Raji (cell line): ENCODE results near the gene IRF9.

Experiments
- POLR2A ChIP-seq: IDR thresholded peaks from 2 replicates; pipeline ENCODE4 v1.6.1; 2011; ENCODE audit warnings: low read depth, low read length, control low read depth; ENCODE audit not compliant: insufficient read depth

IRF9 gene

DNA sequence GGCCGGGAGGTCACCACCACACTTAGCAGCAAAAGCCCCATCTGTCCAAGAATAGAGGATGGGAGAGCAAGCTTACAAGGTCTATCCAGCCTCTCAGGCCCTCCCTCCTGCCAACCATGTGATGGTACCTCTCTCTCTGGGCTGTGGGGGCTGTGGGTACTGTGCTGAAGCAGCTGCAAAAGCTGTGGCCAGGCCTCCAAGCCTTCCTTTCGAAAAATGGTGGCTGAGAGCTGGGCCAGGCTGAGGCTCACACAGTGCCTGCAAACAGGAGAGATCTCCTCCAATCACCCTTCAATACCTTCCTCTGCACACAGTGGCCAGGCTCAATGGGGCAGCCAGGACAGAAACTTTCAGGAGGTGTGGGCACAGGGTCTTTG, 26.5 kb downstream of the IRF9 start:
- no peak for TF ChIP-seq POLR2A

GRCh38 chr14:24188251-24189058, 27.4 kb downstream of the IRF9 start, which contains the start of gene IPO4:
Gene IPO4 (minus strand): TSS chr14:24188816. CDS start chr14:24188787, 29 bp downstream.
- peak; percentile 93 for TF ChIP-seq POLR2A

GRCh38 chr14:24189059-24189375, 28.0 kb downstream of the IRF9 start:
- no peak for TF ChIP-seq POLR2A

- no peak for TF ChIP-seq POLR2A
Measured at GRCh38 chr14:24189460-24189859, 28.4 kb downstream of the IRF9 start.

GRCh38 chr14:24190416-24190815, 29.4 kb downstream of the IRF9 start:
- no peak for TF ChIP-seq POLR2A

GRCh38 chr14:24192933-24193332, 31.9 kb downstream of the IRF9 start:
- TF ChIP-seq POLR2A, result no peak

- no peak for TF ChIP-seq POLR2A
Measured at GRCh38 chr14:24194186-24194872, 33.3 kb downstream of the IRF9 start.

DNA sequence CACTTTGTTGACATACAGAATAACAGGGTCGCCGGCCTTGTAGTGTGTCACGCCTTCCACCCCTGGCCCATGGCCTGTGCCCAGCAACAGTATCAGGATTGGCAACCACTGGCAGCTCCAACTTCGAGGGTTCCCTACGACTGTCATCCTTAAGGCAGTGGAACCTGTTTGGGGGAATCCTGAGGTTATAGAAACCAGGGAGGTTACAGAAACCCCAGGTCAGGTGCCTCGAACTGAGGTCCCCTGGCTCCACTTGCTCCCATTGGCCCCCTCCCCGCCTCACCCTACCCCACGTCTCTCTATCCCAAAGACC, 33.8 kb downstream of the IRF9 start:
- no peak for TF ChIP-seq POLR2A

DNA sequence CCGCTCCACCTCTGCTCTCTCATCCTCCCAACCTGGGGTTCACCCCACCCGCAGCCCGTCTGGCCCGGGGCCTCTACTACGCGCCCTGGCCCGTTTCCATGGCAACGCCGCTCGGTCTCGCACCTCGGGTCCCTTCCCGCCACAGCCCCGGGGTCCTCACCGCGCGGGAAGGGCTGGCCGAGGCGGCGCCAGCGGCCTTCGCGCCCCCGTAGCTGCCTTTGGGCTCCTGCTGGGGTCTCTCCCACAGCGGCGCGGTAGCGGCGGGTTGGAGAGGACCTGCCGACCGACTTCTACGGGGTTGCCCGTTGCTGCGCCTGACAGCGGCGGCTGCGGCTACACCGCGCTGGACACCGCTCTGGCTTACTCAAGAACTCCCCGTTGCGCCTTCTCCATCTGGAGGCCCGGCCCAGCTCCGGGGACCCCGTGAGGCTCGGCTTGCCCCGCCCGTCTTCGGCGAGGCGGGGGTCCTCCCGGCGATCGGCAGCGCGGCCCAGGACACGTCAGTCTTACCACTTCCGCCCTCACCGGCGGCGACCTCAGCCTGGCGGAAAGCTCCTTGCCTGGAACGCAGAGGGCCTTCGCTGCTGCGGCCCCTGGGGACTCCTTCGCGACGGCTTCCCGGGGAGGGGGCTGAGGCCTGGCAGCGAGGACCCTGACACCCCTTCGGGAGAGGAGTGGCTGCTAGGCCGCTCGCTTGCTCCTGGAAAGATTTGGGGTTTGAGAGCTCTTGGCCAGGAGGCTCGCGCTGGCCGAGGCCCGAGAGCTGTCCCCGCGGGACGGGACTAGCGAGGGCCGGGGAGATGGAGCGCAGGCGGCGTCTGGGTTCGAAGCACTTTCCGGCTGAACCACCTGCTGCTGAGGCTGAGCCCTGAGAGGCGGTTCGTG, 34.4 kb downstream of the IRF9 start, which contains the start of gene TM9SF1:
TM9SF1 (minus strand) TSS at position 256 of the 885 bp plus-strand sequence. CDS start 422 bp downstream, outside the sequence.
- TF ChIP-seq POLR2A, result peak; percentile 74

DNA sequence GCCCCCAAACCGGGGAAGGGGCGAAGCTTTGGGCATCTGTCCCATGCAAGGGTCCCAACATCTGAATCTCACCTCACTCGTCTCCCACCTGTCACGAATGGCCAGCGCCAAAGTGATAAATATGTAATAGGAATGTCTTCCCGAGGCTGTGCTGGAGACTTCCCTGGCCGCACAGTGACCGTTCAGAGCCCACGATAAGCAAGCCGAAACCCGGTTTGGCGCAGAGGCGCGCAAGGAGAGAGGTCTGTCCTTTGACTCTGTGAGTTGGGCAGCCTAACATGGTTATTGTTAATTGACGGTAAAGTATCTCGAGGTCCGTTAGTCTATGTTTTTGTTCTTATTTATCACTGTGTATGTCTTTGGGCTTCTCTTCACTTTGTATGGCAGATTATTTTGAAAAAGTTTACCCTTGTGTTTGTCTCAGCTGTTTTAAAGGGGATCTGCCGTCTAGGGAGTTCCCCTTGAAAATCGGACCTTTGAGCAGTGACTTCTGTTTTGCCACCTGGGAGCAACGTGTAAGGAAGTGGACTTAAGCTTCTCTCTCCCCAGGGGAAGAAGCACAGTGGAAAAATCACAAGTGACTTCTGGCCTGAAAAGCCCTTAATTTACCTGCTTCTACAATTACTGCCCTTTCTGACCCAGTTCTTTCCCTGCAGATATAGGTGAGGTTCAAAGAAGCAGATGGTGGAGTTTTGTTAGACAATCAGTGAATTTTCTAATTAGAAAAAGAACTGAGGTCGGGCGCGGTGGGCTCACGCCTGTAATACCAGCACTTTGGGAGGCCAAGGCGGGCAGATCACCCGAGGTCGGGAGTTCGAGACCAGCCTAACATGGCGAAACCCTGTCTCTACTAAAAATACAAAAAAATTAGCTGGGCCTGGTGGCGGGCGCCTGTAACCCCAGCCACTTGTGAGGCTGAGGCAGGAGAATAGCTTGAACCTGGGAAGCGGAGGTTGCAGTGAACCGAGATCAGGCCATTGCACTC, 35.3 kb downstream of the IRF9 start:
- peak; percentile 25; the same call in 1 of the 2 replicates for TF ChIP-seq POLR2A

DNA sequence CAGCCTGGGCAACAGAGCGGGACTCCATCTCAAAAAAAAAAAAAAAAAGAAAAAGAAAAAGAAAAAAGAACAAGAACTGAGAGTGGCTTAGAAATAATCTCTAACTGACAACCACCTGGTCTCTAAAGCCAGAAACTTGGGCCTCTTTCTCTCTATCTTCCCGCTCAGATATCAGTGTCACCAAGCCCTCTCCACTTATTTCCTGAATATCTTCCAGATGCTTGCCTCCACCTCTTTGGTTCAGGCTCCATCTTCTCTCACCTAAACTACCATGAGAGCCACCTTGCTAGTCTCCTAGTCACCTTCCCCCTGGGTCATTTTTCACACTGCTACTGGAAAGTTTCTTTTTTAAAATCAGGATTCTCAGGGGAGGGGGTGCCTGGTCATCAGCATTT, 36.0 kb downstream of the IRF9 start:
- 0 out of 2 replicates have a peak, but pooled peaks have one; percentile 8 for TF ChIP-seq POLR2A

DNA sequence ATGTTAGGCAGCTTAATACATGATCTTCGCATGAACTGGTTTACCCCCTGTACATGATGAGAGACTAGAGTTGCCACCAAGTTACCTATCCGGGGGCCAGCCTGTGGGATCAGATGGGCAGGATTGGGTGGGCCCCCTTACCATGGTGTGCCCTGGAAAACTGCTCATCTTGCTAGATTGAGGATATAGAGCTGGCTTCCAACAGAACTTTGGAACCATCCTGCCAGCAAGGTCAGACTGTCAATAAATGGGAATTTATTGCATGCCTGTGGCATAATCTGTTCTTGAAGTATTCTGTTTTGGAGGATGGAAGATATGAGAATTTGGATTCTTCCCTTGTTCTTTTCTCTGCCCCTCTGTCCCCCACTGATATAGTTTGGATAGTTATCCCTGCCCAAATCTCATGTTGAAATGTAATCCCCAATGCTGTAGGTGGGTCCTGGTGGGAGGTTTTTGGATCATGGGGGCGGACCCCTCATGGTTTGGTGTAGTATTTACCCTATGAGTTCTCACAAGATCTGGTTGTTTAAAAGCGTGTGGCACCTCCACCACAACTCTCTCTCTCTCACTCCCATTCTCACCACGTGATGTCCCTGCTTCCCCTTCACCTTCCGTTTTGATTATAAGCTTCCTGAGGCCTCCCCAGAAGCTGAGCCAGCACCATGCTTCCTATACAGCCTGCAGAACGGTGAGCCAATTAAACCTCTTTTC, 37.9 kb downstream of the IRF9 start:
- TF ChIP-seq POLR2A, result no peak
